H1 (cell line): Measurements from ENCODE around the gene SPAG8. TPM values are rescaled to one million over a fixed set of nuclear protein-coding genes. Genes with fewer than 3 reads are reported as not detected.

ENCODE experiments used
- CTCF ChIA-PET: fragments of 300-600 bp; sonication (Branson Sonifier 250); formaldehyde crosslinking; loops from one replicate; lab custom pipeline; 2021; ENCODE audit not compliant: partially characterized antibody; lab: Charles Lee
- POLR2A ChIA-PET: fragments of 300-600 bp; sonication (Branson Sonifier 250); formaldehyde crosslinking; loops from one replicate; lab custom pipeline; 2021; ENCODE audit warnings: inconsistent platforms; ENCODE audit not compliant: partially characterized antibody; lab: Charles Lee
- DNase-seq, 2 experiments: peaks; one replicate each; pipeline versions ENCODE4 v3.0.0 to v3.0.0-alpha.2; 2010 to 2022; ENCODE audit warnings: low spot score in 2 of 2, low read depth in 1 of 2, mixed read lengths in 1 of 2
- FAIRE-seq: peaks from 2 replicates; lab custom pipeline; 2011; peaks lifted over from hg19 to GRCh38; lab: Jason Lieb, UNC
- H2AFZ ChIP-seq: 2 replicates; pipeline ENCODE4 v1.8.1; 2012; ENCODE audit warnings: low read length, inconsistent platforms
- H2AK5ac ChIP-seq: 2 replicates; pipeline ENCODE4 v1.6.1; 2013; ENCODE audit warnings: low read depth, low read length
- H2BK120ac ChIP-seq: replicated peaks from 2 replicates; pipeline ENCODE3; 2013; ENCODE audit warnings: low read depth, low read length, inconsistent platforms
- H2BK12ac ChIP-seq: 2 replicates; pipeline ENCODE4 v1.6.1; 2013; ENCODE audit warnings: low read depth, low read length
- H2BK15ac ChIP-seq: 2 replicates; pipeline ENCODE4 v1.6.1; 2013; ENCODE audit warnings: low read length
- H2BK20ac ChIP-seq: 2 replicates; pipeline ENCODE4 v1.6.1; 2013; ENCODE audit warnings: low read length
- H2BK5ac ChIP-seq: 2 replicates; pipeline ENCODE4 v1.6.1; 2013; ENCODE audit warnings: low read depth, low read length
- H3K14ac ChIP-seq: 2 replicates; pipeline ENCODE4 v1.6.1; 2013; ENCODE audit warnings: inconsistent platforms; ENCODE audit not compliant: insufficient read length
- H3K18ac ChIP-seq: 2 replicates; pipeline ENCODE4 v1.6.1; 2013; ENCODE audit warnings: low read length; ENCODE audit errors: extremely low read depth
- H3K23ac ChIP-seq: 2 replicates; pipeline ENCODE4 v1.6.1; 2013; ENCODE audit warnings: inconsistent platforms; ENCODE audit not compliant: insufficient read length
- H3K23me2 ChIP-seq: 2 replicates; pipeline ENCODE4 v1.6.1; 2013; ENCODE audit warnings: low read depth, low read length
- H3K27ac ChIP-seq: 2 replicates; pipeline ENCODE4 v1.6.1; 2011; ENCODE audit warnings: low read depth, low read length, inconsistent platforms
- H3K27me3 ChIP-seq, 4 experiments: replicated peaks in 1 of 4; 1 replicate in 1 of 4; 2 replicates in 3 of 4; pipeline versions ENCODE4 v1.6.1 to v1.8.1; 2011 to 2013; ENCODE audit warnings: low read length in 3 of 4, mild to moderate bottlenecking in 3 of 4, inconsistent platforms in 2 of 4, mixed read lengths in 2 of 4, moderate library complexity in 1 of 4; ENCODE audit not compliant: control insufficient read depth in 3 of 4, insufficient read depth in 3 of 4; ENCODE audit errors: extremely low read depth in 1 of 4
- H3K36me3 ChIP-seq, 4 experiments: 2 replicates each; pipeline versions ENCODE4 v1.6.1 to v1.8.1; 2011 to 2013; ENCODE audit warnings: mild to moderate bottlenecking in 4 of 4, low read length in 3 of 4, moderate library complexity in 2 of 4, control low read depth in 1 of 4, inconsistent platforms in 1 of 4; ENCODE audit not compliant: insufficient read depth in 4 of 4, control insufficient read depth in 2 of 4
- H3K4ac ChIP-seq: replicated peaks from 2 replicates; pipeline ENCODE3; 2013; ENCODE audit warnings: low read length, low read depth, mixed read lengths, inconsistent platforms; ENCODE audit not compliant: insufficient read length
- H3K4me1 ChIP-seq, 4 experiments: replicated peaks in 1 of 4; 1 replicate in 1 of 4; 2 replicates in 3 of 4; pipeline versions ENCODE4 v1.6.1 to v1.8.1; 2011 to 2013; ENCODE audit warnings: low read length in 3 of 4, inconsistent platforms in 2 of 4, mixed read lengths in 1 of 4; ENCODE audit not compliant: insufficient read depth in 4 of 4, control insufficient read depth in 3 of 4
- H3K4me2 ChIP-seq, 2 experiments: 2 replicates each; pipeline versions ENCODE4 v1.6.1 to v1.8.1; 2011 to 2013; ENCODE audit warnings: low read depth in 2 of 2, low read length in 2 of 2, control low read depth in 1 of 2, inconsistent platforms in 1 of 2, mild to moderate bottlenecking in 1 of 2; ENCODE audit not compliant: insufficient read depth in 1 of 2
- H3K4me3 ChIP-seq, 4 experiments: fragments of 200-600, 300-600 bp in 1 of 4; sonication (generic), shearing (Covaris generic), sonication (Bioruptor Twin) in 1 of 4; 2 replicates each; pipeline versions ENCODE4 v1.5.1 to v1.8.1; 2011 to 2016; ENCODE audit warnings: low read length in 4 of 4, low read depth in 3 of 4, control low read depth in 2 of 4, inconsistent platforms in 2 of 4, mild to moderate bottlenecking in 2 of 4, mixed read lengths in 1 of 4, moderate library complexity in 1 of 4; ENCODE audit not compliant: insufficient read depth in 2 of 4; ENCODE audit errors: extremely low read depth in 1 of 4
- H3K56ac ChIP-seq: replicated peaks from 2 replicates; pipeline ENCODE3; 2013; ENCODE audit warnings: low read depth, mild to moderate bottlenecking, mixed read lengths, low read length, inconsistent platforms; ENCODE audit not compliant: insufficient read length
- H3K79me1 ChIP-seq: 2 replicates; pipeline ENCODE4 v1.6.1; 2013; ENCODE audit warnings: low read depth, low read length, control low read depth
- H3K79me2 ChIP-seq, 2 experiments: 2 replicates each; pipeline versions ENCODE4 v1.6.1 to v1.8.1; 2012 to 2013; ENCODE audit warnings: low read length in 2 of 2, mild to moderate bottlenecking in 2 of 2, inconsistent platforms in 1 of 2; ENCODE audit not compliant: insufficient read depth in 2 of 2, control insufficient read depth in 1 of 2
- H3K9ac ChIP-seq, 4 experiments: replicated peaks in 1 of 4; 1 replicate in 1 of 4; 2 replicates in 3 of 4; pipeline versions ENCODE4 v1.6.1 to v1.8.1; 2011 to 2013; ENCODE audit warnings: low read depth in 3 of 4, low read length in 3 of 4, control low read depth in 2 of 4, mild to moderate bottlenecking in 2 of 4, moderate library complexity in 2 of 4, inconsistent platforms in 1 of 4; ENCODE audit errors: extremely low read depth in 1 of 4
- H3K9me3 ChIP-seq, 2 experiments: 2 replicates each; pipeline versions ENCODE4 v1.6.1 to v1.8.1; 2012 to 2013; ENCODE audit warnings: mild to moderate bottlenecking in 2 of 2, moderate library complexity in 2 of 2, control low read depth in 1 of 2, inconsistent platforms in 1 of 2, low read depth in 1 of 2, low read length in 1 of 2, mixed read lengths in 1 of 2; ENCODE audit not compliant: insufficient read depth in 2 of 2
- H4K20me1 ChIP-seq, 2 experiments: replicated peaks in 1 of 2; 2 replicates each; pipeline versions ENCODE3 to v1.8.1; 2011 to 2013; ENCODE audit warnings: inconsistent platforms in 2 of 2, low read length in 2 of 2, mild to moderate bottlenecking in 1 of 2; ENCODE audit not compliant: insufficient read depth in 2 of 2, control insufficient read depth in 1 of 2
- H4K5ac ChIP-seq: 2 replicates; pipeline ENCODE4 v1.6.1; 2013; ENCODE audit warnings: low read length, low read depth, mixed read lengths, inconsistent platforms; ENCODE audit not compliant: insufficient read length
- H4K8ac ChIP-seq: 2 replicates; pipeline ENCODE4 v1.8.0; 2013; ENCODE audit warnings: mild to moderate bottlenecking, moderate library complexity, low read length, inconsistent platforms; ENCODE audit not compliant: insufficient read depth; ENCODE audit errors: extremely low read depth
- H4K91ac ChIP-seq: replicated peaks from 2 replicates; pipeline ENCODE3; 2013; ENCODE audit warnings: low read length, mixed read lengths, inconsistent platforms; ENCODE audit not compliant: insufficient read length
- BACH1 ChIP-seq: IDR thresholded peaks from 2 replicates; pipeline ENCODE4 v1.6.1; 2012; ENCODE audit warnings: low read length, improper control_type of control experiment
- BCL11A ChIP-seq, 2 experiments: IDR thresholded peaks; one replicate each; pipeline ENCODE4 v1.6.1; 2011; ENCODE audit warnings: low read depth in 2 of 2, low read length in 2 of 2, mild to moderate bottlenecking in 2 of 2
- CHD2 ChIP-seq: IDR thresholded peaks from 2 replicates; pipeline ENCODE4 v1.6.1; 2012; ENCODE audit warnings: low read length, improper control_type of control experiment
- CTCF ChIP-seq, 3 experiments: IDR thresholded peaks; 1 replicate in 2 of 3; 2 replicates in 1 of 3; pipeline versions ENCODE4 v1.5.1 to v1.6.1; 2011; ENCODE audit warnings: low read length in 3 of 3, mild to moderate bottlenecking in 3 of 3, inconsistent platforms in 2 of 3, low read depth in 1 of 3, moderate library complexity in 1 of 3; ENCODE audit not compliant: insufficient read depth in 1 of 3; ENCODE audit errors: control extremely low read depth in 1 of 3
- EZH2 ChIP-seq: fragments of 200-600 bp; sonication (generic); IDR thresholded peaks from 2 replicates; pipeline ENCODE4 v1.7.1; 2012; ENCODE audit warnings: low read depth, mild to moderate bottlenecking, moderate library complexity, low read length, inconsistent platforms; ENCODE audit not compliant: severe bottlenecking
- FOSL1 ChIP-seq: IDR thresholded peaks from 2 replicates; pipeline ENCODE4 v1.6.1; 2011; ENCODE audit warnings: mild to moderate bottlenecking, low read depth, low read length, moderate library complexity; ENCODE audit not compliant: insufficient read depth
- KDM1A ChIP-seq: fragments of 200-600, 300-600 bp; sonication (generic); IDR thresholded peaks from 2 replicates; pipeline ENCODE4 v1.7.1; 2016; ENCODE audit warnings: mild to moderate bottlenecking, low read length, borderline replicate concordance
- SIX5 ChIP-seq: IDR thresholded peaks from 2 replicates; pipeline ENCODE4 v1.6.1; 2011; ENCODE audit warnings: mild to moderate bottlenecking, low read depth, low read length
- SP2 ChIP-seq: IDR thresholded peaks from 2 replicates; pipeline ENCODE4 v1.6.1; 2012; ENCODE audit warnings: mild to moderate bottlenecking, low read length, inconsistent platforms
- ZNF274 ChIP-seq: IDR thresholded peaks from 2 replicates; pipeline ENCODE4 v1.7.0; 2012; ENCODE audit warnings: low read length, borderline replicate concordance; ENCODE audit errors: extremely low read depth
- WGBS, 2 experiments: shearing (Covaris generic) in 1 of 2; methylation state at CpG; one replicate each; pipeline versions ENCODE4 v1.1.6 to v1.1.7; 2013 to 2015; ENCODE audit warnings: low lambda C conversion rate in 2 of 2, mixed read lengths in 2 of 2, inconsistent platforms in 1 of 2, low coverage in 1 of 2, missing lambda C conversion rate in 1 of 2; ENCODE audit not compliant: insufficient replicate concordance in 2 of 2, insufficient coverage in 1 of 2, insufficient read length in 1 of 2; ENCODE audit errors: extremely low coverage in 1 of 2, missing lambda C conversion rate in 1 of 2; 5-methylcytosine and 5-hydroxymethylcytosine counted together
- polyA plus RNA-seq, 7 experiments: library from polyadenylated mRNA; depleted of rRNA in 3 of 7; stranded (reverse) in 5 of 7; unstranded in 2 of 7; fragments of >200 nt in 5 of 7; fragments of 200-250 nt in 2 of 7; gene quantifications; 1 replicate in 5 of 7; 2 replicates in 1 of 7; 4 replicates in 1 of 7; pipeline versions ENCODE4 v1.2.1 to v1.2.3, GENCODE V29; 2011 to 2013; ENCODE audit warnings: missing spikeins in 2 of 7, mixed read lengths in 2 of 7
- total RNA-seq: library from RNA; stranded (reverse); fragmentation: NEBNext Ultra II Directional; extraction: Animal tissue kit (Norgen Biotek cat#: 25700); gene quantifications from 2 replicates; pipeline ENCODE4 v1.2.1, GENCODE V29; 2021

SPAG8 gene
- total and polyA plus RNA-seq, 2 of the 8 experiments (the other 6 are each of a cell fraction or from before 2014, with no cell fraction given): 0.37 to 0.44 TPM

- Histone ChIP-seq H3K4me1 (no peaks in the 10 kb centered on the region), H3K23ac (no peak overlapping the region), H3K23me2 (no peaks in the 10 kb centered on the region; the same call in 1 of the 2 replicates), H3K14ac (no peak overlapping the region), H4K8ac (no peak overlapping the region), H3K18ac (no peak overlapping the region), H4K91ac (no peak overlapping the region), H3K36me3 (peaks cover 0 to 4% (median 1%) of the 10 kb centered on the region in 4 experiments; a peak in 2 of 8 replicates), H3K56ac (no peak overlapping the region), H3K9me3 (no peaks in the 10 kb centered on the region), H3K79me2 (no peaks in the 10 kb centered on the region), H3K9ac (no peak overlapping the region), H4K20me1 (peaks cover 0 to 2% of the 10 kb centered on the region in 2 experiments), H2BK12ac (no peak overlapping the region), H2BK15ac (no peak overlapping the region), H3K4ac (no peak overlapping the region), H2BK5ac (no peak overlapping the region), H3K4me3 (no peak overlapping the region), H3K27ac (no peak overlapping the region), H2AFZ (no peak overlapping the region), H2BK20ac (no peak overlapping the region), H2BK120ac (no peak overlapping the region), H2AK5ac (no peak overlapping the region), H3K27me3 (no peaks in the 10 kb centered on the region), H4K5ac (no peak overlapping the region), H3K79me1 (no peaks in the 10 kb centered on the region), H3K4me2 (no peak overlapping the region)
- ChIA-PET POLR2A (interaction anchor here (0.6 to 3.0 kb wide), 5 partner anchors 7 to 1613 kb away, joined by 3 to 14 read pairs (median 4); no protein-coding TSS in a partner anchor), CTCF (interaction anchor here (0.5 to 5.9 kb wide), 10 partner anchors 13 to 478 kb away, joined by 3 to 31 read pairs (median 8); no protein-coding TSS in a partner anchor)
- FAIRE-seq (no peak), DNase-seq (peak in 1 of 2 experiments; percentile 17)
- 86% methylated on average over 5 of the region's 5 CpGs; no CpG with 5 or more reads in 1 of the 2 experiments for WGBS, 2 experiments
- TF ChIP-seq EZH2 (no peak), SP2 (no peak), SIX5 (no peak), BACH1 (no peak), BCL11A (IDR thresholded peaks at IDR 0.05; ENCODE audit: low read depth in 2 of 2, low read length in 2 of 2) (no peak), FOSL1 (no peak), CHD2 (no peak), ZNF274 (no peak), KDM1A (no peak), CTCF (IDR thresholded peaks at IDR 0.05; ENCODE audit: control extremely low read depth in 1 of 3, insufficient read depth in 1 of 3, low read depth in 1 of 3, low read length in 3 of 3) (no peak)
These were observed 44.8 kb upstream of the SPAG8 start for GRCh38 chr9:35856882-35857281.
